ENCODE results near the gene TAF4B.
"Not testable (repeated sequence)": the region's sequence is repeated elsewhere in the genome, so short reads cannot be mapped to it uniquely, and the experiment has no call there.

TAF4B gene

GRCh38 chr18:26242392-26242791 lies 16.1 kb downstream of the TAF4B start:
- DNase-seq: not testable (repeated sequence)

GRCh38 chr18:26245434-26245833 lies 19.2 kb downstream of the TAF4B start:
- DNase-seq: not testable (repeated sequence)

- DNase-seq: no peak
These were observed 26.2 kb downstream of the TAF4B start for GRCh38 chr18:26252411-26252810.

DNA sequence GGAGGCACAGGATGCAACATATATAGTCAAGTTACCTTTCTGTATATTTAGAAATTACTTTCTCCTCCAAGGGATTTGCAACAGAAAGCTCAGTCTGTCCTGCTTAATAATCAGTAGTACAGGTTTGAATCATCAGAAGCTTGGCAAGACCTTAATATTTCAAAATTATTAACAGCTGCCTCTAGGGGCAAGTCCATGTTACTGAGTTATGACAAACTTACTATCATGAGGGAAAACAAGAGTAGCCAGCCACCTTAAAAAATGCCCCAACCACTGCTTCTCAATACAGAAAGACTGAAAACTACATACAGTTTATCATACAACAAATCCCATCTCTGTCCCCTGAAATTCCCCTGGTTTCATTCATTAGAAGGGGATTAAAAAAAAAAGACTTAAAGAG lies 28.6 kb downstream of the TAF4B start:
- DNase-seq: not testable (repeated sequence)

- no peak for DNase-seq
These were observed 29.7 kb downstream of the TAF4B start for GRCh38 chr18:26255695-26256622.

DNA sequence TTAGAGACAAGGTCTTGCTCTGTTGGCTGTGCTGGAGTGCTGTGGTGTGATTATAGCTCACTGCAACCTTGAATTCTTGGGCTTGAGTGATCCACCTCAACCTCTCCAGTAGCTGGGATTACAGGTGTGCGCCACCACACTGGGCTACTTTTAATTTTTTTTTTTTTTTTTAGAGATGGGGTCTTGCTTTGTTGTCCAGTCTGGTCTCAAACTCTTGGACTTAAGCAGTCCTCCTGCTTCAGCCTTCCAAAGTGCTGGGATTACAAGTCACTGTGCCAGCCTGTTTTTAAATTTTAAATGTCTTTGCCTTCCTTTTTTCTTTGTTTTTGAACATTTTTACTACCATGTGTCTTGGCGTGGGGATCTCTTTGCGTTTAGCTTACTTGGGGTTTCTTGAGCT lies 32.5 kb downstream of the TAF4B start:
- no peak for DNase-seq

GRCh38 chr18:26259416-26259815 lies 33.2 kb downstream of the TAF4B start:
- DNase-seq: not testable (repeated sequence)

DNA sequence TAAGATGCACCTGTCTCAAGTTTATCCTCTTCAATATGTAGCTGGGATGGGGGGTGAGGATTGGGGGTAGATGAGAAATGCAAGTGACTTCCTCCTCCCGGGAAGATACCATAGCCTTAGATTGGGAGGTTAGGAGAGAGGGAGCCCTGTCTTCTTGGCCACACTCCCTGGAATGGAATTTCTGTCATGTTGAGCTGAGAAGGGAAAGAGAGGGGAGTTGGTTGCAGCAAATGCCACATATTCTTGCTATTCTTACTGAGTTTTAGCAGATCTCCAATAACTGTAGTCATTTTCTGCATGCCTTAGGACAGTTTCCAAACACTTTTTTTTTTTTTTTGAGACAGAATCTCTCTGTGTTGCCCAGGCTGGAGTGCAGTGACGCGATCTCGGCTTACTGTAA lies 35.9 kb downstream of the TAF4B start:
- no peak for DNase-seq

GRCh38 chr18:26267357-26267930 lies 41.2 kb downstream of the TAF4B start:
- no peak for DNase-seq

- no peak for DNase-seq
These were observed 42.2 kb downstream of the TAF4B start for GRCh38 chr18:26268454-26268853.

DNA sequence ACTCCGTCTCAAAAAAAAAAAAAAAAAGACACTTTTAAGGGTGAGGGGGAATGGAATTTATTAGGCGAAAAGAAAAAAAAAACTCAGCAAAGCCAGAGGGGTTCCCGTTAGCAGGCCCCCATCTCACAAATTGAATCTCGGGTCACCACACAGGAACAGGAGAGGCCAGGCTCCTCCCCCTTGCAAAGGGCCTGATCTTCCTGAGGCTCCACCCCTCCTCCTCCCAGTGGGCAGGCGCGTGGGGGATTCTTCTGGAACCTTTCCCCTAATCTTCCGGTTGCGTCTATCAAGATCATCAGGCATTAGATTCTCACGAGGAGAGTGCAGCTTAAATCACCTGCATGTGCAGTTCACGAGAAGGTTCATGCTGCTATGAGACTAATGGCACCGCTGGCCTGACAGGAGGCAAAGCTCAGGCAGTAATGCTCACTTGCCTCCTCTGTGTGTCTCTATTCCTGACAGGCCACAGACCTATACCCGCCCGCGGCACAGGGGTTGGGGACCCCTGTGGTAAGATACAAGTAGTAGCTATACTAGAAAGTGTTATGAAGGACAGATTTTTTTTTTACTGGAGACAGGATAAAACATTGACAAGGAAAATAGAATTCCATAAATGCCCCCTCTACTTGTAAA lies 45.8 kb downstream of the TAF4B start:
- no peak for DNase-seq

DNA sequence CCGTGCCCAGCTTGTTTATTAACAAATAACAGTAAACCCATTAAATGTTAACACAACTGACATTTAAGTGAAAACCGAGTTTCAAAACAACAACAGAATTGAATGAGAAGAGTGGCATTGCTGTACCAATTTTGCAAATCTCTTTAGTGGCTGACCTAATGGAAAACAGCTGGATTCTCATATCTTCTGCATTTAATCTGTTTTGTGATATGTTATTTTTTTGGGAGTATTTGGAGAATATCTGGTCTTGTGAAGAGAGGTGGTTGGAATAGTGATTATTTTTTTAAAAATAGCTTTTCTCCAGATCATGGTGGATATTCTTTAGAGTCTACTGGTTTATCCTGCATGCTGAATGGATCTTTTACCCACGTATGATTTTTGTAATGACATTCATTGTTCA lies 51.1 kb downstream of the TAF4B start:
- no peak for DNase-seq

DNA sequence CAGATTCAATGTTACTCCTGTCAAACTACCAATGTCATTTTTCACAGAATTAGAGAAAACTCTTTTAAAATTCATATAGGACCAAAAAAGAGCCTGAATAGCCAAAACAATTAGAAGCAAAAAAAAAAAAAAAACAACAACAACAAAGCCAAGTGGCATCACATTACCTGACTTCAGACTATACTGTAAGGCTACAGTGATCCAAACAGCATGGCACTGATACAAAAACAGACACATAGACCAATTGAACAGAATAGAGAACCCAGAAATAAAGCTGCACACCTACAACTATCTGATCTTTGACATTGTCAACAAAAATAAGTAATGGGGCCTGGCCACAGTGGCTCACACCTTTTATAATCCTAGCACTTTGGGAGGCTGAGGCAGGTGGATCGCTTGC lies 53.2 kb downstream of the TAF4B start:
- DNase-seq: no peak

GRCh38 chr18:26286008-26286407 lies 59.8 kb downstream of the TAF4B start:
- DNase-seq: no peak

- DNase-seq: no peak
These were observed 61.4 kb downstream of the TAF4B start for GRCh38 chr18:26287644-26288043.

GRCh38 chr18:26290385-26290784 lies 64.1 kb downstream of the TAF4B start:
- DNase-seq: no peak

- DNase-seq: no peak
These were observed 67.7 kb downstream of the TAF4B start for GRCh38 chr18:26293982-26294381.

DNA sequence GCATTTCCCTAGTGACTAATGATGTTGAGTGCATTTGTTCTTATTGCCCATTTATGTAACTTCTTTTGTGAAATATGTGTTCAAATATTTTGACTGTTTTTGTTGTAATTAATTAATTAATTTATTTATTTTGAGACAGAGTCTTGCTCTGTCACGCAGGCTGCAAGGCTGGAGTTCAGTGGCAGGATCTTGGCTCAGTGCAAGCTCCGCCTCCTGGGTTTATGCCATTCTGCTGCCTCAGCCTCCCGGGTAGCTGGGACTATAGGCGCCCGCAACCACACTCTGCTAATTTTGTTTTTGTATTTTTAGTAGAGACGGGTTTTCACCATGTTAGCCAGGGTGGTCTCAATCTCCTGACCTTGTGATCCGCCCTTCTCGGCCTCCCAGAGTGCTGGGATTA lies 71.9 kb downstream of the TAF4B start:
- DNase-seq: no peak

DNA sequence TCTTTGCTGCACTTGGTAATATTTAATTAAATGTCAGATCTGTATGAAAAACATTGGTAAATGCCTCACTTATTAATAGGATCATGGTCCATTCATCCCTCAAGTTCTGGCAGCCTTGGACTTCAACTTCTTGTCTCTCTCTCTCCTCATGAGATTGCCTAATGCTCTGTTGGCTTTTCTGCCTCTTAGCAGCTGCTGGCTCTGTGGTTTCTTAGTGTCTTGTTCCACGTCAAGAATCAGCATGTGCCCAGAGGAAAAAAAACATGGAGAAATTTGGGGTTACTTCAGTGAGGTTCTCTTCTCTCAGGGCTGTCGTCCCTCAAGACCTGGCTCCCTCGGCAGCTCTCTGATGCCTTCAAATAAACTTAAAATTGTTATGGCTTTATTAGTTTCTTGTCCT lies 75.4 kb downstream of the TAF4B start:
- no peak for DNase-seq

GRCh38 chr18:26303222-26303621 lies 77.0 kb downstream of the TAF4B start:
- DNase-seq: not testable (repeated sequence)

- DNase-seq: no peak
These were observed 78.3 kb downstream of the TAF4B start for GRCh38 chr18:26304511-26304910.

- peak; percentile 87 for DNase-seq
These were observed 81.0 kb downstream of the TAF4B start for GRCh38 chr18:26307161-26307773.

DNA sequence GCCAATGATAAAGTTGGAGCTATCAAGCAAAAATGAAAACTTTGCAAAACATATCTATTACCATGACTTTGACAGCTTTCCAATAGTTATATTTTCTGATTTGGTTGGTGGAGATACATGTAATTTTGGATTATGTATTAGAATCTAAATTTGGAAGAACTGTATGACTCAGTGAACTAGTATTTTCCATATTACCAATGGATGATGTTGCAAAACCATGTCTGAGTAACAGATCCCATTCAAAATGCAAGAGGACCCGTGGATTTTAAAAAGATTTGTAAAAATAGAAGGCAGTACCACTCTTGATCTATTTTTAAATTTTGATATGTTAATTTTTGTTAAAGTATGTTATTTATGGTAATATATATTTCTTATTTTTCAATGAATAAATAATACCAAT lies 83.0 kb downstream of the TAF4B start:
- DNase-seq: no peak

DNA sequence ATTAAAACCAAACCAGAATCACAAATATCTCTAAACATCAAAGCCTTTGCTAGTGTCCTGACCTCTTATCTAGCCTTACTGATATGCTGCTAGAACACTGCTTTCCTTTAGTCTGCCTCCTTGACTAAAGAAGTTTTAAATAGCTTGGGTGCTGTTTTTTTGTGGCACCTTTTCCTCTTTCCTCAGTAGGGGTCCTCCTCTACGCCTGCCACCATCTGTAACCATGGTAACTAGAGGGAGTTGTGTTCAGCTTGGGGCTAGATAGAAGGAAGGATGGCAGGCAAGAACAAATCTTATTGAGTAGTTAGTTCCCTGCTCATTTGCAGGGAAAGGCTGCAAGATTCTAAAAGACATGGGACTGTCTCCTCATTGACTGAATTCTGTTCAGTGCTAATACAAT lies 86.0 kb downstream of the TAF4B start:
- peak; percentile 21 for DNase-seq
